K562 (cell line): ENCODE results near the gene SVBP.

Source experiments
- ARHGAP35 ChIP-seq: fragments of 450-650 bp; IDR thresholded peaks from 2 replicates; pipeline ENCODE4 v1.6.1; 2018; ENCODE audit not compliant: partially characterized antibody
- TCF7L2 ChIP-seq: fragments of 150-350 bp; IDR thresholded peaks from 2 replicates; pipeline ENCODE4 v1.6.1; 2016; ENCODE audit warnings: low read depth, mild to moderate bottlenecking, low read length, moderate library complexity
- ZBTB1 ChIP-seq: sonication (generic); formaldehyde crosslinking; IDR thresholded peaks from 2 replicates; pipeline ENCODE4 v1.8.1; 2023; ENCODE audit warnings: missing genetic modification reagents, low read depth, mild to moderate bottlenecking, borderline replicate concordance
- TF ChIP-seq, protein P1 (sequence below), 3 experiments: IDR thresholded peaks in 2 of 3; conservative IDR thresholded peaks in 1 of 3; 2 replicates each; pipeline ENCODE4 v1.5.1; 2011 to 2012; ENCODE audit warnings: low read length in 3 of 3, mild to moderate bottlenecking in 3 of 3, control low read depth in 2 of 3, improper control_type of control experiment in 1 of 3, inconsistent platforms in 1 of 3, low read depth in 1 of 3, mixed read lengths in 1 of 3, moderate library complexity in 1 of 3; ENCODE audit not compliant: insufficient read depth in 2 of 3

DNA sequence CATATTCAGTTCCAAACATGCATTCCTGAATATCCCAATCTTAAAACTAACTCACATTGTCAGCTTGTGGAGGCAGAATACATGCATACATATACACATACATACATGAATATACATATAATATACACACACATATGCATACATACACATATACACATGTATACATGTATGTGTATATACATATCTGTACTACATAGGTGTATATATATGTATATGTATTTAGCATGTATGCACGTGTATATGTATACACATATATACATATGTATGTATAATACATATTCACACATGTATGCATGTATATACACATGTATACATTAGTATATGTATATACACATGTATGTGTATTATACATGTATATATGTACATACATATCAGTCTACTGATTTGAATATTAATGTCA is 28.0 kb upstream of the SVBP start:
- TF ChIP-seq ARHGAP35 (no peak), TCF7L2 (no peak), ZBTB1 (CRISPR knock-in tag) (no peak)
- TF ChIP-seq, protein P1, sequence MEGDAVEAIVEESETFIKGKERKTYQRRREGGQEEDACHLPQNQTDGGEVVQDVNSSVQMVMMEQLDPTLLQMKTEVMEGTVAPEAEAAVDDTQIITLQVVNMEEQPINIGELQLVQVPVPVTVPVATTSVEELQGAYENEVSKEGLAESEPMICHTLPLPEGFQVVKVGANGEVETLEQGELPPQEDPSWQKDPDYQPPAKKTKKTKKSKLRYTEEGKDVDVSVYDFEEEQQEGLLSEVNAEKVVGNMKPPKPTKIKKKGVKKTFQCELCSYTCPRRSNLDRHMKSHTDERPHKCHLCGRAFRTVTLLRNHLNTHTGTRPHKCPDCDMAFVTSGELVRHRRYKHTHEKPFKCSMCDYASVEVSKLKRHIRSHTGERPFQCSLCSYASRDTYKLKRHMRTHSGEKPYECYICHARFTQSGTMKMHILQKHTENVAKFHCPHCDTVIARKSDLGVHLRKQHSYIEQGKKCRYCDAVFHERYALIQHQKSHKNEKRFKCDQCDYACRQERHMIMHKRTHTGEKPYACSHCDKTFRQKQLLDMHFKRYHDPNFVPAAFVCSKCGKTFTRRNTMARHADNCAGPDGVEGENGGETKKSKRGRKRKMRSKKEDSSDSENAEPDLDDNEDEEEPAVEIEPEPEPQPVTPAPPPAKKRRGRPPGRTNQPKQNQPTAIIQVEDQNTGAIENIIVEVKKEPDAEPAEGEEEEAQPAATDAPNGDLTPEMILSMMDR (IDR thresholded peaks at IDR 0.05 in 2 of 3, conservative IDR thresholded peaks at IDR 0.05 in 1 of 3; ENCODE audit: insufficient read depth in 2 of 3, low read depth in 1 of 3, low read length in 3 of 3) = no peak
